ENCODE data around the gene CDK4.

Gene CDK4

GRCh38 chr12:57750561-57751431 is 1.3 kb downstream of the CDK4 start:
- H3K4me3 ChIP-seq (ENCODE audit: low read length) = peak overlapping the region; percentile 72
- no peak overlapping the region for H2AFZ ChIP-seq (ENCODE audit: low read length)
- H3K4me1 ChIP-seq (ENCODE audit: low read length) = peaks cover 28% of the 10 kb centered on the region
- H3K4me2 ChIP-seq (ENCODE audit: low read depth, low read length) = peak overlapping the region; percentile 70
- H3K36me3 ChIP-seq (replicated peaks; ENCODE audit: insufficient read depth, low read length) = peaks cover 7% of the 10 kb centered on the region; the same call in 1 of the 2 replicates
- no peaks in the 10 kb centered on the region for H3K9me3 ChIP-seq (replicated peaks; ENCODE audit: insufficient read depth, low read length)
- H3K9ac ChIP-seq (ENCODE audit: low read length) = peak overlapping the region; percentile 88
- H3K79me2 ChIP-seq (ENCODE audit: low read length) = peaks cover 36% of the 10 kb centered on the region
- peaks cover 38% of the 10 kb centered on the region for H3F3A ChIP-seq (ENCODE audit: insufficient read depth, low read length)
- H3K9me2 ChIP-seq (replicated peaks; ENCODE audit: insufficient read depth, low read length) = no peaks in the 10 kb centered on the region
- no peaks in the 10 kb centered on the region for H4K20me1 ChIP-seq (ENCODE audit: insufficient read depth, low read length)
- no peaks in the 10 kb centered on the region for H3K27me3 ChIP-seq (replicated peaks; ENCODE audit: insufficient read depth, low read length)
- DNase-seq = no peak
- no peak for TF ChIP-seq EZH2phosphoT487 (IDR thresholded peaks at IDR 0.05; ENCODE audit: low read length)
- no peak for TF ChIP-seq EZH2 (optimal IDR thresholded peaks at IDR 0.05; ENCODE audit: low read depth, low read length)
- TF ChIP-seq CTCF (IDR thresholded peaks at IDR 0.05; ENCODE audit: low read length) = no peak
- H3K27ac ChIP-seq (ENCODE audit: low read length) = peak overlapping the region; percentile 44; the same call in 1 of the 2 replicates

GRCh38 chr12:57749061-57749460 is 3.0 kb downstream of the CDK4 start:
- no peak overlapping the region for H3K27ac ChIP-seq (ENCODE audit: low read length)
- H3F3A ChIP-seq (ENCODE audit: insufficient read depth, low read length) = peaks cover 37% of the 10 kb centered on the region
- no peaks in the 10 kb centered on the region for H3K9me3 ChIP-seq (replicated peaks; ENCODE audit: insufficient read depth, low read length)
- H3K27me3 ChIP-seq (replicated peaks; ENCODE audit: insufficient read depth, low read length) = no peaks in the 10 kb centered on the region
- no peak overlapping the region for H3K4me3 ChIP-seq (ENCODE audit: low read length)
- peaks cover 7% of the 10 kb centered on the region; the same call in 1 of the 2 replicates for H3K36me3 ChIP-seq (replicated peaks; ENCODE audit: insufficient read depth, low read length)
- H3K79me2 ChIP-seq (ENCODE audit: low read length) = peaks cover 45% of the 10 kb centered on the region
- DNase-seq = no peak
- H3K9ac ChIP-seq (ENCODE audit: low read length) = no peak overlapping the region
- no peaks in the 10 kb centered on the region for H3K9me2 ChIP-seq (replicated peaks; ENCODE audit: insufficient read depth, low read length)
- H3K4me2 ChIP-seq (ENCODE audit: low read depth, low read length) = no peak overlapping the region
- H3K4me1 ChIP-seq (ENCODE audit: low read length) = peaks cover 23% of the 10 kb centered on the region
- H2AFZ ChIP-seq (ENCODE audit: low read length) = no peak overlapping the region
- TF ChIP-seq CTCF (IDR thresholded peaks at IDR 0.05; ENCODE audit: low read length) (no peak), EZH2phosphoT487 (IDR thresholded peaks at IDR 0.05; ENCODE audit: low read length) (no peak), EZH2 (optimal IDR thresholded peaks at IDR 0.05; ENCODE audit: low read depth, low read length) (no peak)
- no peaks in the 10 kb centered on the region for H4K20me1 ChIP-seq (ENCODE audit: insufficient read depth, low read length)

- peak overlapping the region; percentile 82 for H3K4me3 ChIP-seq (ENCODE audit: low read length)
- DNase-seq = no peak
- no peaks in the 10 kb centered on the region for H3K27me3 ChIP-seq (replicated peaks; ENCODE audit: insufficient read depth, low read length)
- H3K4me1 ChIP-seq (ENCODE audit: low read length) = peaks cover 26% of the 10 kb centered on the region
- H3K9ac ChIP-seq (ENCODE audit: low read length) = no peak overlapping the region; the same call in 1 of the 2 replicates
- no peaks in the 10 kb centered on the region for H3K9me2 ChIP-seq (replicated peaks; ENCODE audit: insufficient read depth, low read length)
- peaks cover 42% of the 10 kb centered on the region for H3K79me2 ChIP-seq (ENCODE audit: low read length)
- TF ChIP-seq EZH2phosphoT487 (IDR thresholded peaks at IDR 0.05; ENCODE audit: low read length) (no peak), CTCF (IDR thresholded peaks at IDR 0.05; ENCODE audit: low read length) (no peak), EZH2 (optimal IDR thresholded peaks at IDR 0.05; ENCODE audit: low read depth, low read length) (no peak)
- peaks cover 41% of the 10 kb centered on the region for H3F3A ChIP-seq (ENCODE audit: insufficient read depth, low read length)
- no peaks in the 10 kb centered on the region for H3K9me3 ChIP-seq (replicated peaks; ENCODE audit: insufficient read depth, low read length)
- H3K36me3 ChIP-seq (replicated peaks; ENCODE audit: insufficient read depth, low read length) = peaks cover 7% of the 10 kb centered on the region; the same call in 1 of the 2 replicates
- no peaks in the 10 kb centered on the region for H4K20me1 ChIP-seq (ENCODE audit: insufficient read depth, low read length)
- peak overlapping the region; percentile 89; the same call in 1 of the 2 replicates for H3K4me2 ChIP-seq (ENCODE audit: low read depth, low read length)
- H2AFZ ChIP-seq (ENCODE audit: low read length) = no peak overlapping the region
- H3K27ac ChIP-seq (ENCODE audit: low read length) = no peak overlapping the region
Observed at GRCh38 chr12:57746025-57746424, 6.1 kb downstream of the CDK4 start.
